Endothelial cell of umbilical vein (primary cell): Measurements from ENCODE around the gene CCDC61. TPM values are rescaled to one million over a fixed set of nuclear protein-coding genes. Genes with fewer than 3 reads are reported as not detected.

ENCODE experiments used
- BruUV-seq: library from RNA; stranded (reverse); fragments of 400-500 nt; replicated peaks from 2 replicates; lab custom pipeline; 2021; lab: Mats Ljungman, UMichigan
- CTCF ChIA-PET: fragments of 300-600, 350-600 bp; sonication (Branson Sonifier 250); formaldehyde crosslinking; loops from one replicate; lab custom pipeline; 2021; ENCODE audit warnings: antibody characterized with exemption, inconsistent platforms; lab: Charles Lee
- POLR2A ChIA-PET: fragments of 300-600, 350-600 bp; sonication (Branson Sonifier 250); formaldehyde crosslinking; loops from one replicate; lab custom pipeline; 2021; ENCODE audit warnings: antibody characterized with exemption, inconsistent platforms; lab: Charles Lee
- DNase-seq: peaks from one replicate; pipeline ENCODE4 v3.0.0-alpha.2; 2011; ENCODE audit warnings: low read depth, low spot score
- FAIRE-seq: peaks from 2 replicates; lab custom pipeline; 2011; peaks lifted over from hg19 to GRCh38; lab: Jason Lieb, UNC
- H2AFZ ChIP-seq: 2 replicates; pipeline ENCODE4 v1.6.0; 2012; ENCODE audit warnings: low read depth, low read length, control low read depth, inconsistent platforms
- H3K27ac ChIP-seq: 2 replicates; pipeline ENCODE4 v1.5.1; 2011; ENCODE audit warnings: low read depth, mild to moderate bottlenecking, control low read depth, low read length, moderate library complexity; ENCODE audit not compliant: insufficient read depth
- H3K27me3 ChIP-seq, 2 experiments: 2 replicates each; pipeline versions ENCODE4 v1.6.0 to v1.6.1; 2011; ENCODE audit warnings: low read length in 2 of 2, mixed read lengths in 1 of 2; ENCODE audit not compliant: control insufficient read depth in 2 of 2, insufficient read depth in 2 of 2
- H3K36me3 ChIP-seq, 2 experiments: 2 replicates in 1 of 2; 3 replicates in 1 of 2; pipeline ENCODE4 v1.5.1; 2011; ENCODE audit warnings: low read length in 2 of 2, mild to moderate bottlenecking in 1 of 2, moderate library complexity in 1 of 2; ENCODE audit not compliant: control insufficient read depth in 2 of 2, insufficient read depth in 2 of 2; ENCODE audit errors: extremely low read depth in 1 of 2
- H3K4me1 ChIP-seq: 3 replicates; pipeline ENCODE4 v1.5.1; 2011; ENCODE audit warnings: mild to moderate bottlenecking, low read length; ENCODE audit not compliant: control insufficient read depth, insufficient read depth; ENCODE audit errors: extremely low read depth
- H3K4me2 ChIP-seq: 2 replicates; pipeline ENCODE4 v1.6.1; 2011; ENCODE audit warnings: low read length, control low read depth, mixed read lengths; ENCODE audit not compliant: insufficient read depth
- H3K4me3 ChIP-seq, 3 experiments: fragments of 200-600 bp in 1 of 3; sonication (generic), shearing (Covaris generic) in 1 of 3; replicated peaks in 1 of 3; 2 replicates each; pipeline ENCODE4 v1.5.1; 2011 to 2016; ENCODE audit warnings: control low read depth in 3 of 3, low read length in 3 of 3, mild to moderate bottlenecking in 2 of 3, inconsistent platforms in 1 of 3, low read depth in 1 of 3, moderate library complexity in 1 of 3; ENCODE audit not compliant: insufficient read depth in 1 of 3
- H3K79me2 ChIP-seq: 2 replicates; pipeline ENCODE4 v1.6.0; 2012; ENCODE audit warnings: low read length, inconsistent platforms; ENCODE audit not compliant: control insufficient read depth, insufficient read depth
- H3K9ac ChIP-seq: replicated peaks from 2 replicates; pipeline ENCODE3; 2011; ENCODE audit warnings: low read length, control low read depth; ENCODE audit not compliant: insufficient read depth; ENCODE audit errors: extremely low read depth
- H3K9me1 ChIP-seq: replicated peaks from 3 replicates; pipeline ENCODE4 v1.6.0; 2011; ENCODE audit warnings: mild to moderate bottlenecking, low read length; ENCODE audit not compliant: control insufficient read depth, insufficient read depth; ENCODE audit errors: extremely low read depth
- H3K9me3 ChIP-seq: replicated peaks from 2 replicates; pipeline ENCODE4 v1.5.1; 2012; ENCODE audit warnings: low read length, inconsistent platforms; ENCODE audit not compliant: control insufficient read depth, insufficient read depth
- H4K20me1 ChIP-seq: replicated peaks from 2 replicates; pipeline ENCODE3; 2011; ENCODE audit warnings: mild to moderate bottlenecking, low read length; ENCODE audit not compliant: control insufficient read depth, insufficient read depth; ENCODE audit errors: extremely low read depth
- CTCF ChIP-seq, 2 donors: IDR thresholded peaks; 1 replicate in 1 of 2; 2 replicates in 1 of 2; pipeline ENCODE4 v1.5.1; 2011; ENCODE audit warnings: low read length in 2 of 2, mild to moderate bottlenecking in 2 of 2, moderate library complexity in 2 of 2, control low read depth in 1 of 2, inconsistent platforms in 1 of 2, low read depth in 1 of 2; ENCODE audit not compliant: insufficient read depth in 1 of 2; ENCODE audit errors: extremely low read depth in 1 of 2
- EZH2 ChIP-seq: IDR thresholded peaks from 2 replicates; pipeline ENCODE4 v1.6.1; 2012; ENCODE audit warnings: borderline replicate concordance, low read depth, mild to moderate bottlenecking, moderate library complexity, low read length, inconsistent platforms; ENCODE audit not compliant: severe bottlenecking
- FOS ChIP-seq: IDR thresholded peaks from 2 replicates; pipeline ENCODE4 v1.6.1; 2011; ENCODE audit warnings: mild to moderate bottlenecking, low read length, moderate library complexity, borderline replicate concordance; ENCODE audit not compliant: insufficient read depth
- JUN ChIP-seq: IDR thresholded peaks from 2 replicates; pipeline ENCODE4 v1.6.1; 2011; ENCODE audit warnings: borderline replicate concordance, low read depth; ENCODE audit not compliant: insufficient read length, insufficient read depth
- MAX ChIP-seq: IDR thresholded peaks from 2 replicates; pipeline ENCODE4 v1.6.1; 2011; ENCODE audit not compliant: insufficient read depth, insufficient read length
- POLR2AphosphoS5 ChIP-seq: IDR thresholded peaks from 2 replicates; pipeline ENCODE4 v1.6.1; 2012; ENCODE audit warnings: low read depth, mild to moderate bottlenecking, control low read depth, low read length, moderate library complexity; ENCODE audit not compliant: insufficient read depth
- dilution Hi-C: fragments of 300-500 bp; cut with MboI; formaldehyde crosslinking; loops from one replicate; pipeline ENCODE4 v1.15.0; 2019; ENCODE audit warnings: low sequenced_read_pairs; ENCODE audit not compliant: extremely low pct_ligation_motif_present
- intact Hi-C: fragments of 100-400 bp; cut with micrococcal nuclease; formaldehyde crosslinking; loops from one replicate; pipeline ENCODE4 v1.10.0; 2022
- polyA plus RNA-seq, 4 experiments: library from polyadenylated mRNA; depleted of rRNA in 3 of 4; stranded (reverse) in 3 of 4; unstranded in 1 of 4; fragments of >200 nt; gene quantifications; 2 replicates each; pipeline versions ENCODE4 v1.2.1 to v1.2.3, GENCODE V29; 2011 to 2012; ENCODE audit warnings: missing spikeins in 1 of 4
- total RNA-seq: library from RNA; stranded (reverse); gene quantifications from 2 replicates; pipeline ENCODE4 v1.2.3, GENCODE V29; 2021

CCDC61 gene
- total and polyA plus RNA-seq, 2 donors (not counting 3 experiments of a cell fraction or from before 2014, with no cell fraction given), result 10.3 to 20.1 TPM

- Histone ChIP-seq H3K36me3 (no peaks in the 10 kb centered on the region), H3K27me3 (peaks cover 4 to 7% of the 10 kb centered on the region in 2 experiments), H4K20me1 (no peaks in the 10 kb centered on the region), H3K4me1 (no peaks in the 10 kb centered on the region), H3K4me2 (no peak overlapping the region), H3K9ac (no peak overlapping the region), H3K4me3 (no peak overlapping the region), H2AFZ (no peak overlapping the region), H3K9me1 (no peaks in the 10 kb centered on the region), H3K79me2 (no peaks in the 10 kb centered on the region), H3K27ac (no peak overlapping the region), H3K9me3 (no peaks in the 10 kb centered on the region)
- intact Hi-C loops, result no loop called here
- TF ChIP-seq FOS, result no peak
- TF ChIP-seq JUN, result no peak
- TF ChIP-seq EZH2, result no peak
- no peak for TF ChIP-seq POLR2AphosphoS5
- no peak for TF ChIP-seq CTCF (IDR thresholded peaks at IDR 0.05; ENCODE audit: extremely low read depth in 1 of 2, insufficient read depth in 1 of 2, low read depth in 1 of 2, low read length in 2 of 2)
- no peak for TF ChIP-seq MAX
- no peak for DNase-seq
- FAIRE-seq, result no peak
- ChIA-PET POLR2A (no interaction called here), CTCF (interaction anchor here (0.9 to 6.3 kb wide), 4 partner anchors 8 to 41 kb away, joined by 3 to 77 read pairs (median 11); no protein-coding TSS in a partner anchor)
- dilution Hi-C loops, result no loop called here
- no TSS peak for BruUV-seq
These were observed 41.5 kb downstream of the CCDC61 start for GRCh38 chr19:46036744-46037128.
